ENCODE results near the gene QSOX1. TPM values are rescaled to one million over a fixed set of nuclear protein-coding genes. Genes with fewer than 3 reads are reported as not detected.

QSOX1 gene
- polyA plus RNA-seq, 3 donors from 2014 or later = 14.7 to 18.7 (median 15.8) TPM

DNA sequence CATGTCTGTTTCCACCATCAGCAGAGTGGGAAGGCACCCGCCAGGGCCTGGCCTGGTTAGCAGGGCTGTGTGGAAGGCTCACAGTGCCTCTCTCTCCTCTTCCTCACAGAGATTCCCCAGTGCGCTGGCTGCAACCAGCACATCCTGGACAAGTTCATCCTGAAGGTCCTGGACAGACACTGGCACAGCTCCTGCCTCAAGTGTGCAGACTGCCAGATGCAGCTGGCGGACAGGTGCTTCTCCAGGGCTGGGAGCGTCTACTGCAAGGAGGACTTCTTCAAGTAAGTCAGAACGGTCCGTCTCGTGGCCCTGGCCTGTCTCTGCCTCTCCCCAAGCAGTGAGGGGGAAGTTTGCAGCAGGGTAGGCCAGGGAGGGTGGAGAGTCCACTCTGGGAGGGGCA is 93.5 kb downstream of the QSOX1 start:
- H3K4me1 Mint-ChIP-seq = peaks cover 0 to 8% of the 10 kb centered on the region in 2 donors
- no peaks in the 10 kb centered on the region for H3K9me3 Mint-ChIP-seq
- H3K27me3 Mint-ChIP-seq (ENCODE audit: low read depth in 3 of 3) = peaks cover 0 to 9% (median 7%) of the 10 kb centered on the region in 3 donors
- H3K36me3 Mint-ChIP-seq = no peaks in the 10 kb centered on the region
- H3K27ac Mint-ChIP-seq = no peak overlapping the region
- no peak overlapping the region for H3K4me3 Mint-ChIP-seq
- no peak for DNase-seq

DNA sequence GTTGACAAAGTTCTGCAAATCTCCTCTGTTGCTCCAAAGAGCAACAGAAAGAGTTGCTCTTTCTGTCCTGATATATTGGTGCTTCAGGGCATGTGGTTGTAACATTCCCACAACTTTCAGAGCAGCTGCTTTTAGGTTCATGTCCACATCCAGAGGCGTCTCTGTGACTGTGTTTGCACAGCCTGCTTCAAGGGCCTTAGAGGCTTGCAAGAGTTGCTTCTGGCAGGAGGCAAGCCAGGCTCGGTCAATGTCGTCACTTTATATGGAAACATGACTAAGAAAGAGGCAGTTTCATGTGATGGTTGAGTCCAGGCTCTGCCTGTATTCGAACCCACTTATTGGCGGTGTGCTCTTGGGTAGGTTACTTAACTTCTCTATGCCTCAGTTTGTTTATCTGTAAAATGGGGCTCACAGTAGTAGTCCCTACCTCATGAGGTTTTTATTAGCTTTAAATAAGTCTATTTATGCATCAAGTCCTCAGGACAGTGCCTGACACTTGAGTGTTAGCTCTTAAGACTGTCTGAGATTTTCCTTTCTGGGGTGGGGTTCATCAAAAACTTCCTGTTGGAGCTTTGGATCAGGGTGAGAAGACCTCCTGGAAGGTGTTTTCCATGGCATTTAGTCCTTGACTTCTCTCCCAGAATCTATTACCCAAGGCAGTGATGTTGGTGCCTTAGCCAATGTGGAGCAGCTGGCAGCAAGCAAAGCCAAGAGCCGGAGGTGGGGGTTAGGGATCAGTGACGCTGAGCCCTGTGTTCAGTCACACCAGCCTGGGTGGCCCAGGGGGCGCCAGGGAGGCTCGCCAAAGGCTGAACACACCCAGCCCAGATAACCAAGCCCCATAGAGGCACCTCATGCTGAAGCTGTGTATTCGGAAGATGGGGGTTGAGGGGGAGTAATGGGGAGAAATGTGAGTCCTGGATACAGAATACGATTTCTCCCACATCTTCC is 94.3 kb downstream of the QSOX1 start:
- Mint-ChIP-seq H3K4me1 (peaks cover 0 to 8% of the 10 kb centered on the region in 2 donors), H3K36me3 (no peaks in the 10 kb centered on the region), H3K9me3 (no peaks in the 10 kb centered on the region), H3K4me3 (no peak overlapping the region), H3K27ac (no peak overlapping the region), H3K27me3 (ENCODE audit: low read depth in 3 of 3) (peaks cover 0 to 9% (median 7%) of the 10 kb centered on the region in 3 donors)
- no peak for DNase-seq

DNA sequence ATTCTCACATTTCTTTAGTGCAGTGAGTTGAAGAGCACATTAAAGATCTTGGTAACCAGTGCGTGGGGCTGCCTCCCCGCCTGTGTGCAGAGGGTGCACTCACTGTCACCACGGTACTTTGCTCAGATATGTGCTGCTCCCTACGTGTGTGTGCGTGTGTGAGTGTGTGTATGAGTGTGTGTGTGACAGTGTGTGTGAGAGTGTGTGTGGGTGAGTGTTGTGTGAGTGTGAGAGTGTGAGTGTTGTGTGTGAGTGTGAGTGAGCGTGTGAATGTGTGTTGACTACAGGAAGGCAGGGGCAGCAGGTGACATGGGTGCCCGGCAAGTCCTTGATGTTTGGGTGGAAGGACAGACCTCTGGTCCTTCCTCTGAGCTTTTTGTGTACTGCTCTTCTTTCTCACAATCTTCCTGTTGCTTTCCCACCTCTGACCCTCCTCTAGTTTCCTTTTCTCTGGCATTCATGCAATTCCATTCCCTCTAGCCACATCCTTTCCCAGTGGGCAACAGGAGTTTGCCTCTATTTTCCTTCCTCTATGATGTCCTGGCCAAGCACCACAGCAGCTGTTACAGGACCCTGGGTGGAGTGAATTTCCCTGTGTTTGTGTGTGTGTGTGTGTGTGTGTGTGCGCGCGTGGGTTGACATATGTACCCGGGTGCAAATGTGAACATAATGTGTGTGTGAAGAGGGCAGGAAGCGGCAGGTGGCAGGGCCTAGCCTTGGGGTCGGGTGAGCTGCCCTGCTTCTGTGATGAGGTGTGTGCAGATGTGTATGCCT is 95.2 kb downstream of the QSOX1 start:
- Mint-ChIP-seq H3K36me3 (no peaks in the 10 kb centered on the region), H3K27me3 (ENCODE audit: low read depth in 3 of 3) (peaks cover 0 to 12% (median 7%) of the 10 kb centered on the region in 3 donors), H3K4me1 (peaks cover 0 to 8% of the 10 kb centered on the region in 2 donors), H3K27ac (peak overlapping the region in 2 of 6 donors; percentile 25 to 35), H3K9me3 (no peaks in the 10 kb centered on the region), H3K4me3 (peak overlapping the region in 1 of 5 donors; percentile 56)
- DNase-seq = no peak

DNA sequence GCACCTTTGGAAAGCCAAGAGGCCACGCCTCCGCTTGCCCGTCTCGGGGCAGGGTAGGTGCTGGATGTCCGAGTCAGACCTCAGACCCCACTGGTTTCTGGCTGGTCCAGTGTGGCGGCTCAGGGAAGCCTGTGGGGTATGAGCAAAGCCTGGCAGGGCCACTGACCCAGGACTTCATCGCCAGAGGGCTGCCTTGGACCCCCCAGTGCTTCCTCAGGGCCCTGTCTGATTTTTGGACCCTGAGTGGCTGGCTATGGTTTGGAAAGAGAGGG is 95.8 kb downstream of the QSOX1 start:
- H3K9me3 Mint-ChIP-seq = no peaks in the 10 kb centered on the region
- DNase-seq = no peak
- H3K27me3 Mint-ChIP-seq (ENCODE audit: low read depth in 3 of 3) = peaks cover 0 to 13% (median 7%) of the 10 kb centered on the region in 3 donors

DNA sequence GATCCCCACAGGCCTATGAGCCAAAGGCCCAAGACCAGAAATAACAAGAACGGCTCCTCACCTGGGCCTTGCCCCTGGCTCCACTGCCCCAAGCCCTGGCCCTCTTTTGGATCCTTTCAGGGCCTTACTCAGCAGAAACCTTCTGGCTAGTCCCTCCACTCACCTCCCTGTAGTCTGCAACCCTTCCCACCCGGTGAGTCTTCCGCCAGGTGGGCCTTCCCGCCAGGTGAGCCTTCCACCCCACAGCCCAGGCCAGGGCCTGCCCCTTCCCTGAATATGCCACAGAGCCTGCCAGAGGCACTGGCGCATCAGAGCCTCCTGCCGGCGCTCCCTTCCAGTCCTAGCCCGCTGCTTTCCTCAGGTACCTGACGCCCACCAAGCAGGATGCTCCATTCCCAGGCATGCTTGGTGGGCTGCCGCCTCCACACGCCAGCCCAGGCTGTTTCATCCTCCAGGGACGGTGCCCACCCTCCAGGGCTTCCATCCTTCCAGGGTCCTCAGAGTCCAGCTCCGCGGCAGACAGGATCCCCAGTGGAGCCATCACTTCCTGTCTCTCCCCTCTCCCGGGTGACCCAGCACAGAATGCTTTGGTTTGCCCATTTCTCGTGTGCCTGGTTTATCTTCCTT is 96.3 kb downstream of the QSOX1 start:
- Mint-ChIP-seq H3K36me3 (no peaks in the 10 kb centered on the region), H3K4me1 (peaks cover 0 to 8% of the 10 kb centered on the region in 2 donors), H3K9me3 (no peaks in the 10 kb centered on the region), H3K27ac (no peak overlapping the region), H3K4me3 (no peak overlapping the region), H3K27me3 (ENCODE audit: low read depth in 3 of 3) (peaks cover 0 to 16% (median 7%) of the 10 kb centered on the region in 3 donors)
- no peak for DNase-seq

More for the DNA sequence above, 95.8 kb downstream of the QSOX1 start:
- Mint-ChIP-seq H3K4me3 (no peak overlapping the region), H3K27ac (no peak overlapping the region), H3K4me1 (peaks cover 0 to 8% of the 10 kb centered on the region in 2 donors), H3K36me3 (no peaks in the 10 kb centered on the region)

DNA sequence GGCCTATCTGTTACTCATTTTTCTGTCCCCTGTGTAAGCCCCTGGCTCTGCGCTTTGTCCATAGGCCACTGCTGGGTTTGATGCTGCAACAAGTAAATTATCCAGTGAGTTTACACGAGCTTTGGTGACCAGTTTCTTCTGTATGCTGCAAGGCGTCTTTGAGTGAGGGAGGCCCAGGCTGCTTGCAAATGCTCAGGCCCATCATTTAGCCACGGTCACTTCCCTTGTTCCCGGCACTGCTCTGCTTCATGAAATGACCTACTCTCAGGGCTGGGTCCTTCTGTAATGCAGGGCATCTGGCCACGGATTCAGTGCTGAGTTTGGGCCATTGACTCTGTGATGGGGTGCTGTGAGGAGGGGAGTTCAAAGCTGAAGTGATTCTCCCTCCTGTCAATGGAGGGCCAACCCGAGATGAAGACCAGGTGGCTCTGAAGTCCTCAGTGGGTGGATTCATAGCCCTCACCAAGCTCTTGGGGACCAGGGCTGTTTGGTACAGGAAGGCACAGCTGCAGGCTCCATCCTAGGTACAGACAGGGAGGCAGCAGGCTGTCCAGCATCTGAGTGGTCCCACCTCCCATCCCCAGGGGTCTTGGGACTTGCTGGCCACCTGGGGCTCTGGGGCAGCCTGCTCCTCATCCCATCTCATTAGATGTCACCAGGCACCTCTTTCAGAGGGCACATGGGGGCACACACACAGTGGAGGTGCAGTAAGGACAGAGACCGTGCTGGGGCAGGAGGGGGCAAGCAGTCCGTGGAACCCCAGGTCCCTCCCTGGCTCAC is 97.0 kb downstream of the QSOX1 start:
- Mint-ChIP-seq H3K27ac (no peak overlapping the region), H3K9me3 (no peaks in the 10 kb centered on the region), H3K27me3 (ENCODE audit: low read depth in 3 of 3) (peaks cover 2 to 16% (median 8%) of the 10 kb centered on the region in 3 donors), H3K4me1 (peaks cover 0 to 8% of the 10 kb centered on the region in 2 donors), H3K36me3 (no peaks in the 10 kb centered on the region), H3K4me3 (no peak overlapping the region)
- no peak for DNase-seq

DNA sequence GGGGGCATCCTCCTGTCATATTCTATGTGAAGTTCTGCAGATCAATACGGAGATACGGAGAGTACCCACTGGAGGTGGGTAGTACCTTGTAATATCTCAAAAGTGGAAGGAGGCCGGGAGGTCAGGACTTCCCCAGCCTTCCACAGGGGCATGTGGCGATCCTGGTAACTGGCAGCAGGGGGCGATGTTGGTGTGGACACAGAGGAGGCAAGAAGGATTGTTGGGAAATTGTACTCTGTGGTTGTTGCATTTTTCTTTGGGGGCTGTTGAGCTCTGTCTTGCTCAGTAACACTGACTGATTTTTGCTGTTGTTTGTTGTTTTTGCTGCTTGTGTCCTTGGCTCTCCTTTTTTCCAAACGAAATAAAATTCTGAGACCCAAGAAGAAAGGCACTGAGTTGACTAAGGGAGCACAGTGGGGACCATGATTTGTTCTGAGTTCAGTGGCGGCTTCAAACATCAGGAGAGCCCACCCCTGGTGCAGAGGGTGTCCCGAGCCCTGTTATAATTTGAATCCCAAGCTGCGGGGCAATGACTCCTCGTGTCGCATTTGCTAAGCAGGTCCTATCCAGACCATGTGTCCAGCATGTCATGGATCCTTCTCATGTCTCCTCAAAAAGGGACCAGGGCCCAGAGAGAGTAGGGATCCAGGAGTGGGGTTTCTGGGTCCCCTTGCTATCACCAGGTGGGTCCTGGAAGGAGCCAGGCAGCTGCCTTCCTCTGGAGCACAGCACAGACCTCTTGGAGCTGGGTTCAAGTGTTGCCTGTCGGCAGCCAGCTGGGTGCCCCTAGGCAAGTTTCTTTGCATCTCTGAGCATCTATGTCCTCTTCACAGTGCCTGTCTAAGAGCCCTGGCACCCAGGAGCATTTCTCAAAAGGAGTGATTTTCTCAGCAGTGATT is 98.2 kb downstream of the QSOX1 start:
- no peaks in the 10 kb centered on the region for H3K36me3 Mint-ChIP-seq
- H3K27me3 Mint-ChIP-seq (ENCODE audit: low read depth in 3 of 3) = peaks cover 2 to 19% (median 8%) of the 10 kb centered on the region in 3 donors
- H3K27ac Mint-ChIP-seq = no peak overlapping the region
- no peak overlapping the region for H3K4me3 Mint-ChIP-seq
- H3K9me3 Mint-ChIP-seq = no peaks in the 10 kb centered on the region
- DNase-seq = peak; percentile 31 to 48 (median 38)
- H3K4me1 Mint-ChIP-seq = peaks cover 0 to 8% of the 10 kb centered on the region in 2 donors

Other genes with a start within 250 kb of the QSOX1 start
- 10 to 100 TPM in 2 of 3 donors, 1 to 10 TPM in 1; 4.3 to 74.5 (median 13.5) TPM for gene CEP350, start 200.1 kb upstream of the QSOX1 start, polyA plus RNA-seq
- gene LHX4, start 75.4 kb downstream of the QSOX1 start, polyA plus RNA-seq = under 1 TPM in 1 of 3 donors, not detected in 2; 0.25 TPM